ENCODE results near the gene ZNF646. TPM values are rescaled to one million over a fixed set of nuclear protein-coding genes. Genes with fewer than 3 reads are reported as not detected.
A peak's percentile ranks its signal among the peaks of the same experiment; 100 is the strongest.

ZNF646 gene
- total and polyA plus RNA-seq, 2 of the 13 experiments (the other 11 are each of a cell fraction or from before 2014, with no cell fraction given), result 3.4 to 10.9 TPM

DNA sequence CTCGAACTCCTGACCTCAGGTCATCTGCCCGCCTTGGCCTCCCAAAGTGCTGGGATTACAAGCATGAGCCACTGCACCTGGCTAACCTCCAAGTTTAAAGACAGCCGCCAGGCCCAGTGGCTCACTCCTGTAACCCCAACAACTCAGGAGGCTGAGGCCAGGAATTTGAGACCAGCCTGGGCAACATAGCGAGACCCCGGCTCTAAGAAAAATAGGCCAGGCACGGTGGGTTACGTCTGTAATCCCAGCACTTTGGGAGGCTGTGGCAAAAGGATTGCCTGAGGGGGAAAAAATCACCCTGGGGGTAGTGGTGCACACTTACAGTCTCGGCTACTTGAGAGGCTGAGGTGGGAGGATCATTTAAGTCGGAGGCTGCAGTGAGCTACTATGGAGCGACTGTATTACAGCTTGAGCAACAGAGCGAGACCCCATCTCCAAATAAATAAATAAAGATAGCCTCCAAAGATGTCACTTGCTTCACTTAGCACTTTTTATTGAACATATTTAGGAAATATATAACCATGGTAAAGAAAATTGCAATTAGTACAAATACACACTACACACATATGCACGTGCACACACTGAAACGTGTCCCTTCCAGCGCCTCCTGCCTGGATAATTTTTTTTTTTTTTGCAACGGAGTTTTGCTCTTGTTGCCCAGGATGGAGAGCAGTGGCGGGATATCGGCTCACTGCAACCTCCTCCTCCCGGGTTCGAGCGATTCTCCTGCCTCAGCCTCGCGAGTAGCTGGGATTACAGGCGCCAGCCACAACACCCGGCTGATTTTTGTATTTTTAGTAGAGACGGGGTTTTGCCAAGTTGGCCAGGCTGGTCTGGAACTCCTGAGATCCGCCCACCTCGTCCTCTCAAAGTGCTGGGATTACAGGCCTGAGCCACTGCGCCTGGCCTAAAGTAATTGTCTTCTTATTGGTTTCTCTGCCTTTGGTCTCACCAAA lies 32.6 kb downstream of the ZNF646 start (continued):
- no peak for TF ChIP-seq PRDM15 (CRISPR knock-in tag; IDR thresholded peaks at IDR 0.05)
- TF ChIP-seq ZNF749 (CRISPR knock-in tag; IDR thresholded peaks at IDR 0.05; ENCODE audit: borderline replicate concordance), result no peak
- TF ChIP-seq CENPBD1 (CRISPR knock-in tag; IDR thresholded peaks at IDR 0.05; ENCODE audit: borderline replicate concordance, low read depth), result no peak
- TF ChIP-seq SKIL (CRISPR knock-in tag; IDR thresholded peaks at IDR 0.05; ENCODE audit: borderline replicate concordance), result no peak
- no peak for TF ChIP-seq RELA (CRISPR knock-in tag; IDR thresholded peaks at IDR 0.05)
- TF ChIP-seq MTA3 (CRISPR knock-in tag; IDR thresholded peaks at IDR 0.05), result no peak
- TF ChIP-seq TEAD2 (CRISPR knock-in tag; IDR thresholded peaks at IDR 0.05), result no peak
- TF ChIP-seq NFRKB (IDR thresholded peaks at IDR 0.05), result no peak
- TF ChIP-seq AKAP8 (CRISPR knock-in tag; IDR thresholded peaks at IDR 0.05), result no peak
- TF ChIP-seq GPN1 (CRISPR knock-in tag; IDR thresholded peaks at IDR 0.05; ENCODE audit: borderline replicate concordance), result no peak
- no peak for TF ChIP-seq PPARG (CRISPR knock-in tag; conservative IDR thresholded peaks at IDR 0.05)
- no peak for TF ChIP-seq MTA1 (CRISPR knock-in tag; IDR thresholded peaks at IDR 0.05; ENCODE audit: borderline replicate concordance)
- no peak for TF ChIP-seq TFDP2 (CRISPR knock-in tag; IDR thresholded peaks at IDR 0.05)
- TF ChIP-seq, protein P1, sequence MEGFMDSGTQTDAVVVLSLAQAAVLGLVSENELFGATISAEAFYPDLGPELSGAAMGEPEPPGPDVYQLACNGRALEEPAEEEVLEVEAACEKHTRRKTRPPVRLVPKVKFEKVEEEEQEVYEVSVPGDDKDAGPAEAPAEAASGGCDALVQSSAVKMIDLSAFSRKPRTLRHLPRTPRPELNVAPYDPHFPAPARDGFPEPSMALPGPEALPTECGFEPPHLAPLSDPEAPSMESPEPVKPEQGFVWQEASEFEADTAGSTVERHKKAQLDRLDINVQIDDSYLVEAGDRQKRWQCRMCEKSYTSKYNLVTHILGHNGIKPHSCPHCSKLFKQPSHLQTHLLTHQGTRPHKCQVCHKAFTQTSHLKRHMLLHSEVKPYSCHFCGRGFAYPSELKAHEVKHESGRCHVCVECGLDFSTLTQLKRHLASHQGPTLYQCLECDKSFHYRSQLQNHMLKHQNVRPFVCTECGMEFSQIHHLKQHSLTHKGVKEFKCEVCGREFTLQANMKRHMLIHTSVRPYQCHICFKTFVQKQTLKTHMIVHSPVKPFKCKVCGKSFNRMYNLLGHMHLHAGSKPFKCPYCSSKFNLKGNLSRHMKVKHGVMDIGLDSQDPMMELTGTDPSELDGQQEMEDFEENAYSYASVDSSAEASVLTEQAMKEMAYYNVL (CRISPR knock-in tag; IDR thresholded peaks at IDR 0.05; ENCODE audit: borderline replicate concordance), result 0 out of 2 replicates have a peak, but pooled peaks have one; percentile 31
- TF ChIP-seq ZMYM2 (CRISPR knock-in tag; IDR thresholded peaks at IDR 0.05), result peak; percentile 48; the same call in 1 of the 2 replicates
- no peak for TF ChIP-seq ZFP82 (CRISPR knock-in tag; IDR thresholded peaks at IDR 0.05; ENCODE audit: borderline replicate concordance)
- TF ChIP-seq RBAK (CRISPR knock-in tag; IDR thresholded peaks at IDR 0.05), result no peak
